ENCODE measurements around the gene PHF21B.

- TF ChIP-seq CTCF (tag by site-specific recombination; IDR thresholded peaks at IDR 0.05) (no peak), ZNF639 (tag by site-specific recombination; IDR thresholded peaks at IDR 0.05) (no peak), KLF1 (tag by site-specific recombination; IDR thresholded peaks at IDR 0.05) (no peak), BCL11A (tag by site-specific recombination; IDR thresholded peaks at IDR 0.05; ENCODE audit: low read depth) (no peak), ZIC2 (tag by site-specific recombination; IDR thresholded peaks at IDR 0.05) (no peak), KLF17 (tag by site-specific recombination; IDR thresholded peaks at IDR 0.05) (no peak), SP2 (tag by site-specific recombination; IDR thresholded peaks at IDR 0.05) (no peak), TRIM28 (IDR thresholded peaks at IDR 0.05; ENCODE audit: borderline replicate concordance, low read length) (no peak), KLF16 (tag by site-specific recombination; IDR thresholded peaks at IDR 0.05) (no peak), ZNF121 (tag by site-specific recombination; IDR thresholded peaks at IDR 0.05) (no peak), REPIN1 (tag by site-specific recombination; IDR thresholded peaks at IDR 0.05; ENCODE audit: low read depth) (no peak), ZNF354C (tag by site-specific recombination; IDR thresholded peaks at IDR 0.05; ENCODE audit: borderline replicate concordance, low read depth) (no peak), ZNF76 (tag by site-specific recombination; IDR thresholded peaks at IDR 0.05; ENCODE audit: borderline replicate concordance, low read depth) (no peak), ZNF324 (tag by site-specific recombination; IDR thresholded peaks at IDR 0.05) (no peak)
Observed at GRCh38 chr22:44889255-44889878, 120.4 kb downstream of the PHF21B start.

Measured in HEK293 (cell line).